SH-SY5Y (cell line): ENCODE data around the gene TMEM135.

Experiments used
- GATA2 ChIP-seq: IDR thresholded peaks from 2 replicates; pipeline ENCODE4 v1.6.1; 2011; ENCODE audit warnings: mild to moderate bottlenecking, low read depth, low read length
- GATA3 ChIP-seq: IDR thresholded peaks from 2 replicates; pipeline ENCODE4 v1.6.1; 2011; ENCODE audit warnings: low read depth, mild to moderate bottlenecking, low read length, moderate library complexity

DNA sequence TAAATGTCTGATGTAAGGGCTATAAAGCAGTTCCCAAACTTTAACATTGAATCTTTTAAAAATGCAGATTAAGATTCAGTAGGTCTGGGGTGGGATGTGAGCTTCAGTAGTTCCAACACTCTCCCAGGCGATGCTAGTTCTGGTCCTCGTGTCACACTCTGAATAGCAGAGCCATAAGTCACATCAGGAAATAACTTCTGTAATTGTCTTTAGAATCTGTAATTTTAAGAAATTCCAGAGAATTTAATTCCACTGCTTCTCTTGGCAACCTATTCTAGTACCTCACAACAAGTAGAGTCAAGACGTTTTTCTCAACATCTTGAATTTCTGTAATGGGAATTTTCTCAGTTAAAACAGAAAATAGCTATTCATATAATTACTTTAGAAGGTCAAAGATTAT, 223.1 kb downstream of the TMEM135 start:
- TF ChIP-seq GATA2 (no peak), GATA3 (no peak)
